Measurements from ENCODE around the gene OR4Q3.
"Not testable (repeated sequence)": the region's sequence is repeated elsewhere in the genome, so short reads cannot be mapped to it uniquely, and the experiment has no call there.

OR4Q3 gene

GRCh38 chr14:19785848-19786247, 42.5 kb downstream of the OR4Q3 start:
- H3K4me1 ChIP-seq (ENCODE audit: control insufficient read depth, insufficient read depth, low read length, poor library complexity, severe bottlenecking), result not testable (repeated sequence)
- WGBS, 2 experiments (ENCODE audit: insufficient coverage in 2 of 2), result 71 to 72% methylated on average over 15 to 16 of the region's 16 CpGs
- H3K9me3 ChIP-seq (ENCODE audit: control insufficient read depth, low read length), result peaks cover 63% of the 10 kb centered on the region

DNA sequence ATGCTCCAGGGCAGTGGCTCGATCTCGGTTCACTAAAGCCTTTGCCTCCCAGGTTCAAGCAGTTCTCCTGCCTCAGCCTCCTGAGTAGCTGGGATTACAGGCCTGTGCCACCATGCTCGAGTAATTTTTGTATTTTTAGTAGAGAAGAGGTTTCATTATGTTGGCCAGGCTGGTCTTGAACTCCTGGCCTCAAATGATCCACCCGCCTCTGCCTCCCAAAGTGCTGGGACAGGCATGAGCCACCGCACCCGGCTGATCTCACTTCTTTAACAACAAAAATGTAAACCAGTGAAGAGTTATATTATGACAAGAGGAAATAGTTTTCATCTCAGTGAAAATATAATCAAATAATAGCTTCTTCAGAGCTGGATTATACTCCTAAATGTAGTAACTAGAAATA, 43.9 kb downstream of the OR4Q3 start:
- H3K4me1 ChIP-seq (ENCODE audit: control insufficient read depth, insufficient read depth, low read length, poor library complexity, severe bottlenecking); H3K36me3 ChIP-seq (ENCODE audit: control insufficient read depth, insufficient read depth, low read length); H3K4me3 ChIP-seq (ENCODE audit: extremely low read depth, insufficient read depth, low read length, poor library complexity, severe bottlenecking); H3K27ac ChIP-seq (ENCODE audit: low read depth, low read length, severe bottlenecking): not testable (repeated sequence)
- H3K9me3 ChIP-seq (ENCODE audit: control insufficient read depth, low read length), result peaks cover 56% of the 10 kb centered on the region
- 46 to 83% methylated on average over 2 to 3 of the region's 6 CpGs for WGBS, 2 experiments (ENCODE audit: insufficient coverage in 2 of 2)

More at GRCh38 chr14:19785848-19786247, 42.5 kb downstream of the OR4Q3 start:
- not testable (repeated sequence) for H3K36me3 ChIP-seq (ENCODE audit: control insufficient read depth, insufficient read depth, low read length); H3K27ac ChIP-seq (ENCODE audit: low read depth, low read length, severe bottlenecking); H3K4me3 ChIP-seq (ENCODE audit: extremely low read depth, insufficient read depth, low read length, poor library complexity, severe bottlenecking)

- not testable (repeated sequence) for H3K27ac ChIP-seq (ENCODE audit: low read depth, low read length, severe bottlenecking)
These were observed 44.8 kb downstream of the OR4Q3 start for GRCh38 chr14:19788150-19788549.

GRCh38 chr14:19796520-19797108, 53.2 kb downstream of the OR4Q3 start:
- H3K36me3 ChIP-seq (ENCODE audit: control insufficient read depth, insufficient read depth, low read length); H3K4me3 ChIP-seq (ENCODE audit: extremely low read depth, insufficient read depth, low read length, poor library complexity, severe bottlenecking); H3K27ac ChIP-seq (ENCODE audit: low read depth, low read length, severe bottlenecking); H3K4me1 ChIP-seq (ENCODE audit: control insufficient read depth, insufficient read depth, low read length, poor library complexity, severe bottlenecking): not testable (repeated sequence)
- peaks cover 56% of the 10 kb centered on the region for H3K9me3 ChIP-seq (ENCODE audit: control insufficient read depth, low read length)
- WGBS, 2 experiments (ENCODE audit: insufficient coverage in 2 of 2), result 64 to 78% methylated on average over 7 of the region's 10 CpGs

More at GRCh38 chr14:19788150-19788549, 44.8 kb downstream of the OR4Q3 start:
- H3K4me3 ChIP-seq (ENCODE audit: extremely low read depth, insufficient read depth, low read length, poor library complexity, severe bottlenecking); H3K4me1 ChIP-seq (ENCODE audit: control insufficient read depth, insufficient read depth, low read length, poor library complexity, severe bottlenecking); H3K36me3 ChIP-seq (ENCODE audit: control insufficient read depth, insufficient read depth, low read length): not testable (repeated sequence)
- peaks cover 49% of the 10 kb centered on the region for H3K9me3 ChIP-seq (ENCODE audit: control insufficient read depth, low read length)
- WGBS, 2 experiments (ENCODE audit: insufficient coverage in 2 of 2), result 65 to 66% methylated on average over 7 of the region's 7 CpGs

All from mesodermal cell (in vitro differentiated cells).